Smooth muscle cell (in vitro differentiated cells): ENCODE results near the gene SRRT. TPM values are rescaled to one million over a fixed set of nuclear protein-coding genes. Genes with fewer than 3 reads are reported as not detected.
A peak's percentile ranks its signal among the peaks of the same experiment; 100 is the strongest.

Experiments
- DNase-seq: peaks from one replicate; lab custom pipeline; 2025; ENCODE audit not compliant: unreplicated experiment; lab: John Stamatoyannopoulos, UW
- H2AFZ ChIP-seq: fragments of 200-600 bp; sonication (generic); 2 replicates; pipeline ENCODE4 v1.6.0; 2016; ENCODE audit warnings: antibody characterized with exemption, low read depth, mild to moderate bottlenecking
- H3F3A ChIP-seq: fragments of 200-600 bp; sonication (generic); 2 replicates; pipeline ENCODE4 v1.6.0; 2017; ENCODE audit warnings: antibody characterized with exemption, low read depth
- H3K27ac ChIP-seq: fragments of 200-600 bp; sonication (generic); 2 replicates; pipeline ENCODE4 v1.5.1; 2016; ENCODE audit warnings: low read depth, mild to moderate bottlenecking
- H3K27me3 ChIP-seq: fragments of 200-600 bp; sonication (generic); 2 replicates; pipeline ENCODE4 v1.6.1; 2016; ENCODE audit warnings: low read depth, mild to moderate bottlenecking
- H3K36me3 ChIP-seq: fragments of 200-600 bp; sonication (generic); 2 replicates; pipeline ENCODE4 v1.5.1; 2016; ENCODE audit warnings: low read depth
- H3K4me1 ChIP-seq: fragments of 200-600 bp; sonication (generic); 2 replicates; pipeline ENCODE4 v1.5.1; 2016; ENCODE audit warnings: low read depth
- H3K4me2 ChIP-seq: fragments of 200-600 bp; sonication (generic); 2 replicates; pipeline ENCODE4 v1.6.0; 2016; ENCODE audit warnings: mild to moderate bottlenecking
- H3K4me3 ChIP-seq: fragments of 200-600 bp; sonication (generic); 2 replicates; pipeline ENCODE4 v1.5.1; 2016; ENCODE audit warnings: mild to moderate bottlenecking
- H3K79me2 ChIP-seq: fragments of 200-600 bp; sonication (generic); 2 replicates; pipeline ENCODE4 v1.6.0; 2016; ENCODE audit warnings: low read depth, mild to moderate bottlenecking
- H3K9ac ChIP-seq: fragments of 200-600 bp; sonication (generic); 2 replicates; pipeline ENCODE4 v1.6.0; 2016; ENCODE audit warnings: low read depth
- H3K9me3 ChIP-seq: fragments of 200-600 bp; sonication (generic); replicated peaks from 2 replicates; pipeline ENCODE4 v1.5.1; 2016; ENCODE audit warnings: low read depth
- H4K20me1 ChIP-seq: fragments of 200-600 bp; sonication (generic); 2 replicates; pipeline ENCODE4 v1.6.0; 2016; ENCODE audit warnings: low read depth
- WGBS: methylation state at CpG from one replicate; pipeline ENCODE4 v1.1.7; 2016; ENCODE audit warnings: low lambda C conversion rate; 5-methylcytosine and 5-hydroxymethylcytosine counted together
- polyA plus RNA-seq: library from polyadenylated mRNA; unstranded; fragments of >200 nt; fragmentation: Nextera tagmentation; extraction: Ambion mirVana; gene quantifications from 2 replicates; pipeline ENCODE4 v1.2.1, GENCODE V29; 2016
- total RNA-seq: library from RNA; depleted of rRNA; stranded (reverse); fragments of >200 nt; gene quantifications from 2 replicates; pipeline ENCODE4 v1.2.3, GENCODE V29; 2014
- TF ChIP-seq, protein P1 (sequence below): fragments of 200-600 bp; sonication (generic); IDR thresholded peaks from 2 replicates; pipeline ENCODE4 v1.5.1; 2017; ENCODE audit warnings: borderline replicate concordance, mild to moderate bottlenecking, antibody characterized with exemption; ENCODE audit not compliant: insufficient read depth, poor library complexity, severe bottlenecking

SRRT gene
- total and polyA plus RNA-seq, 2 experiments from 2014 or later, result 32.1 to 63.6 TPM

GRCh38 chr7:100891568-100892247, 16.8 kb downstream of the SRRT start:
- Histone ChIP-seq H3K79me2 (peaks cover 21% of the 10 kb centered on the region), H3K9ac (no peak overlapping the region), H3K27me3 (peaks cover 14% of the 10 kb centered on the region), H4K20me1 (peaks cover 9% of the 10 kb centered on the region), H3K27ac (peak overlapping the region; percentile 88), H3K4me3 (peak overlapping the region; percentile 64), H3K4me1 (peaks cover 41% of the 10 kb centered on the region), H3K4me2 (peak overlapping the region; percentile 99), H3K9me3 (no peaks in the 10 kb centered on the region), H3F3A (peaks cover 19% of the 10 kb centered on the region), H2AFZ (no peak overlapping the region), H3K36me3 (no peaks in the 10 kb centered on the region)
- DNase-seq, result no peak
- TF ChIP-seq, protein P1, sequence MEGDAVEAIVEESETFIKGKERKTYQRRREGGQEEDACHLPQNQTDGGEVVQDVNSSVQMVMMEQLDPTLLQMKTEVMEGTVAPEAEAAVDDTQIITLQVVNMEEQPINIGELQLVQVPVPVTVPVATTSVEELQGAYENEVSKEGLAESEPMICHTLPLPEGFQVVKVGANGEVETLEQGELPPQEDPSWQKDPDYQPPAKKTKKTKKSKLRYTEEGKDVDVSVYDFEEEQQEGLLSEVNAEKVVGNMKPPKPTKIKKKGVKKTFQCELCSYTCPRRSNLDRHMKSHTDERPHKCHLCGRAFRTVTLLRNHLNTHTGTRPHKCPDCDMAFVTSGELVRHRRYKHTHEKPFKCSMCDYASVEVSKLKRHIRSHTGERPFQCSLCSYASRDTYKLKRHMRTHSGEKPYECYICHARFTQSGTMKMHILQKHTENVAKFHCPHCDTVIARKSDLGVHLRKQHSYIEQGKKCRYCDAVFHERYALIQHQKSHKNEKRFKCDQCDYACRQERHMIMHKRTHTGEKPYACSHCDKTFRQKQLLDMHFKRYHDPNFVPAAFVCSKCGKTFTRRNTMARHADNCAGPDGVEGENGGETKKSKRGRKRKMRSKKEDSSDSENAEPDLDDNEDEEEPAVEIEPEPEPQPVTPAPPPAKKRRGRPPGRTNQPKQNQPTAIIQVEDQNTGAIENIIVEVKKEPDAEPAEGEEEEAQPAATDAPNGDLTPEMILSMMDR, result no peak
- WGBS, result 80% methylated on average over 8 of the region's 8 CpGs

GRCh38 chr7:100892364-100893317, 17.7 kb downstream of the SRRT start:
- peaks cover 22% of the 10 kb centered on the region for H3K27me3 ChIP-seq
- TF ChIP-seq, protein P1, result no peak
- DNase-seq, result no peak

GRCh38 chr7:100893318-100893895, 18.5 kb downstream of the SRRT start:
- Histone ChIP-seq H3K36me3 (no peaks in the 10 kb centered on the region), H3F3A (peaks cover 2% of the 10 kb centered on the region), H3K79me2 (peaks cover 8% of the 10 kb centered on the region), H3K27ac (no peak overlapping the region), H3K9ac (no peak overlapping the region), H3K4me3 (no peak overlapping the region), H4K20me1 (peaks cover 3% of the 10 kb centered on the region), H3K27me3 (peaks cover 26% of the 10 kb centered on the region), H3K4me2 (no peak overlapping the region), H2AFZ (no peak overlapping the region), H3K9me3 (no peaks in the 10 kb centered on the region), H3K4me1 (peaks cover 36% of the 10 kb centered on the region)
- no peak for DNase-seq
- WGBS, result 96% methylated on average over 31 of the region's 32 CpGs
- TF ChIP-seq, protein P1, result no peak

More at GRCh38 chr7:100892364-100893317, 17.7 kb downstream of the SRRT start:
- H3K27ac ChIP-seq, result no peak overlapping the region
- H3K4me3 ChIP-seq, result no peak overlapping the region
- H3K79me2 ChIP-seq, result peaks cover 16% of the 10 kb centered on the region
- no peak overlapping the region for H3K4me2 ChIP-seq
- peaks cover 10% of the 10 kb centered on the region for H3F3A ChIP-seq
- H3K9me3 ChIP-seq, result no peaks in the 10 kb centered on the region
- 94% methylated on average over 33 of the region's 44 CpGs for WGBS
- H3K9ac ChIP-seq, result no peak overlapping the region
- peaks cover 41% of the 10 kb centered on the region for H3K4me1 ChIP-seq
- no peak overlapping the region for H2AFZ ChIP-seq
- peaks cover 9% of the 10 kb centered on the region for H4K20me1 ChIP-seq
- no peaks in the 10 kb centered on the region for H3K36me3 ChIP-seq
